Muscle layer of colon (tissue), 2 donors: Measurements from ENCODE around the gene CUL4A.
A peak's percentile ranks its signal among the peaks of the same experiment; 100 is the strongest.

Experiments used
- H3K27ac ChIP-seq: one replicate; pipeline ENCODE4 v1.7.0; 2013; ENCODE audit warnings: low read depth, mild to moderate bottlenecking, low read length, moderate library complexity
- H3K27me3 ChIP-seq, 2 donors: one replicate each; pipeline ENCODE4 v1.7.0; 2013; ENCODE audit warnings: low read length in 2 of 2, mild to moderate bottlenecking in 2 of 2; ENCODE audit not compliant: insufficient read depth in 2 of 2, control insufficient read depth in 1 of 2
- H3K36me3 ChIP-seq: one replicate; pipeline ENCODE4 v1.7.0; 2013; ENCODE audit warnings: mild to moderate bottlenecking, low read length; ENCODE audit not compliant: insufficient read depth
- H3K4me1 ChIP-seq: one replicate; pipeline ENCODE4 v1.7.0; 2013; ENCODE audit warnings: mild to moderate bottlenecking, low read length; ENCODE audit not compliant: insufficient read depth
- H3K4me3 ChIP-seq, 2 donors: one replicate each; pipeline ENCODE4 v1.7.0; 2013; ENCODE audit warnings: low read length in 2 of 2, low read depth in 1 of 2, mild to moderate bottlenecking in 1 of 2, moderate library complexity in 1 of 2
- H3K9ac ChIP-seq: one replicate; pipeline ENCODE4 v1.7.0; 2013; ENCODE audit warnings: low read length
- H3K9me3 ChIP-seq: one replicate; pipeline ENCODE4 v1.7.0; 2013; ENCODE audit warnings: mild to moderate bottlenecking, low read length
- donor health status: abdominal sarcoma.
- donor health status: Adenocarcinoma of cecum.

CUL4A gene

DNA sequence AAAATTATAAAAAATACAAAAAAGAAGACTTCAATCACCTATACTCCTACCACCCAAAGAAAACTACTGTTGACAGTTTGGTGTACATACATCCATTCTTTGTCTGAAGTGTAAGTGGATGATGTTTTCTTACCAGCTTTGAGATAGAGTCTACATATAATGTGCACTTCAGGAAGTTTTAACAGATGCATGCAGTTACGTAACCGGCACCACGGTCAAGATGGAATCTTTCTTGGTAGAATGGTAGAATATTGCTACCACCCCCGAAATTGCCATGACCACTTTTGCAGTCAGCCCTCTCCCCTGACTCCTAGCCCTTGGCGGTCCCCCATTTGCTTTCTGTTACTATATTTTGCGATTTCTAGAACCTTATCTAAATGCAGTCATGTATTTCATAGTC, 1.4 kb downstream of the CUL4A start:
- H3K36me3 ChIP-seq, result no peaks in the 10 kb centered on the region
- peaks cover 40% of the 10 kb centered on the region for H3K4me1 ChIP-seq
- no peak overlapping the region for H3K9ac ChIP-seq
- no peak overlapping the region for H3K27ac ChIP-seq
- H3K27me3 ChIP-seq, result no peaks in the 10 kb centered on the region
- no peaks in the 10 kb centered on the region for H3K9me3 ChIP-seq
- H3K4me3 ChIP-seq, result no peak overlapping the region

GRCh38 chr13:113211774-113212173, 2.4 kb downstream of the CUL4A start:
- Histone ChIP-seq H3K4me1 (peaks cover 40% of the 10 kb centered on the region), H3K4me3 (no peak overlapping the region), H3K27me3 (no peaks in the 10 kb centered on the region), H3K27ac (no peak overlapping the region), H3K9me3 (no peaks in the 10 kb centered on the region), H3K9ac (no peak overlapping the region), H3K36me3 (no peaks in the 10 kb centered on the region)

GRCh38 chr13:113216254-113217048, 7.0 kb downstream of the CUL4A start:
- Histone ChIP-seq H3K36me3 (peaks cover 19% of the 10 kb centered on the region), H3K9ac (no peak overlapping the region), H3K27ac (no peak overlapping the region), H3K4me3 (peak overlapping the region in 1 of 2 donors; percentile 32), H3K9me3 (no peaks in the 10 kb centered on the region), H3K27me3 (no peaks in the 10 kb centered on the region), H3K4me1 (peaks cover 26% of the 10 kb centered on the region)

- no peak overlapping the region for H3K9ac ChIP-seq
- H3K36me3 ChIP-seq, result peaks cover 25% of the 10 kb centered on the region
- H3K4me1 ChIP-seq, result peaks cover 26% of the 10 kb centered on the region
- no peaks in the 10 kb centered on the region for H3K9me3 ChIP-seq
- H3K27ac ChIP-seq, result no peak overlapping the region
- H3K4me3 ChIP-seq, result no peak overlapping the region
- H3K27me3 ChIP-seq, result no peaks in the 10 kb centered on the region
Observed at GRCh38 chr13:113218586-113218985, 9.2 kb downstream of the CUL4A start.

- Histone ChIP-seq H3K27me3 (no peaks in the 10 kb centered on the region), H3K4me3 (no peak overlapping the region), H3K36me3 (peaks cover 29% of the 10 kb centered on the region), H3K9ac (no peak overlapping the region), H3K9me3 (no peaks in the 10 kb centered on the region), H3K4me1 (peaks cover 26% of the 10 kb centered on the region), H3K27ac (no peak overlapping the region)
Observed at GRCh38 chr13:113219256-113219940, 10.0 kb downstream of the CUL4A start.

- Histone ChIP-seq H3K27me3 (no peaks in the 10 kb centered on the region), H3K9me3 (no peaks in the 10 kb centered on the region), H3K4me3 (no peak overlapping the region), H3K36me3 (peaks cover 29% of the 10 kb centered on the region), H3K4me1 (peaks cover 21% of the 10 kb centered on the region), H3K27ac (no peak overlapping the region), H3K9ac (no peak overlapping the region)
Observed at GRCh38 chr13:113220141-113220598, 10.8 kb downstream of the CUL4A start.

- Histone ChIP-seq H3K4me3 (no peak overlapping the region), H3K9ac (no peak overlapping the region), H3K4me1 (peaks cover 14% of the 10 kb centered on the region), H3K27me3 (no peaks in the 10 kb centered on the region), H3K9me3 (no peaks in the 10 kb centered on the region), H3K36me3 (peaks cover 35% of the 10 kb centered on the region), H3K27ac (no peak overlapping the region)
Observed at GRCh38 chr13:113220877-113221276, 11.5 kb downstream of the CUL4A start.

DNA sequence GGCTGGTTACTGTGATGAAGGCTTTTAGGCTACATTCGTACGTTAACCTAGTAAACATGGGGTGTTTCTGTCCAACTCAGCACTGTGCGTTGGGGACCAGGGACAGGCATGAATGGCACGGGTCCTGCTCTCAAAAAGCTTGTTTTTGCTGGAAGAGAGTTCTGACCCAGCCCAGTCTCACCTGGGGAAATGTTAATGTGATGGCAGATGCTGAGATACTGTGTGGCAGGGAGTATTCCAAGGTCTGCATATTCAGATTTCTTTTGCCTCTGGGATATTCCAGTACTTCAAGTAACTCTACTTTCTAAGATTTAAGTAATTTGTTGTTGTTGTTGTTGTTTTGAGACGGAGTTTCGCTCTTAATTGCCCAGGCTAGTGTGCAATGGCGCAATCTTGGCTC, 13.7 kb downstream of the CUL4A start:
- H3K27ac ChIP-seq, result no peak overlapping the region
- H3K36me3 ChIP-seq, result peaks cover 49% of the 10 kb centered on the region
- H3K9me3 ChIP-seq, result no peaks in the 10 kb centered on the region

GRCh38 chr13:113224486-113224885, 15.1 kb downstream of the CUL4A start:
- no peak overlapping the region for H3K9ac ChIP-seq
- H3K27ac ChIP-seq, result no peak overlapping the region
- H3K27me3 ChIP-seq, result no peaks in the 10 kb centered on the region
- no peaks in the 10 kb centered on the region for H3K4me1 ChIP-seq
- H3K4me3 ChIP-seq, result no peak overlapping the region
- H3K9me3 ChIP-seq, result no peaks in the 10 kb centered on the region
- peaks cover 59% of the 10 kb centered on the region for H3K36me3 ChIP-seq

More for the DNA sequence above, 13.7 kb downstream of the CUL4A start:
- Histone ChIP-seq H3K27me3 (no peaks in the 10 kb centered on the region), H3K4me3 (no peak overlapping the region), H3K9ac (no peak overlapping the region), H3K4me1 (no peaks in the 10 kb centered on the region)

- no peak overlapping the region for H3K9ac ChIP-seq
- H3K9me3 ChIP-seq, result no peaks in the 10 kb centered on the region
- peaks cover 57% of the 10 kb centered on the region for H3K36me3 ChIP-seq
- no peaks in the 10 kb centered on the region for H3K27me3 ChIP-seq
- H3K4me1 ChIP-seq, result no peaks in the 10 kb centered on the region
- no peak overlapping the region for H3K27ac ChIP-seq
- H3K4me3 ChIP-seq, result no peak overlapping the region
Observed at GRCh38 chr13:113225515-113225914, 16.1 kb downstream of the CUL4A start.

GRCh38 chr13:113226873-113227450, 17.5 kb downstream of the CUL4A start:
- Histone ChIP-seq H3K4me3 (no peak overlapping the region), H3K36me3 (peaks cover 49% of the 10 kb centered on the region), H3K9ac (no peak overlapping the region), H3K4me1 (no peaks in the 10 kb centered on the region), H3K27me3 (no peaks in the 10 kb centered on the region), H3K27ac (no peak overlapping the region), H3K9me3 (no peaks in the 10 kb centered on the region)
